Fibroblast of lung (primary cell): ENCODE data around the gene SPEM3. TPM values are rescaled to one million over a fixed set of nuclear protein-coding genes. Genes with fewer than 3 reads are reported as not detected.

Source experiments
- DNase-seq, 2 donors: peaks; one replicate each; pipeline versions ENCODE4 v3.0.0 to v3.0.0-alpha.2; 2010; ENCODE audit warnings: low read depth in 2 of 2
- H2AFZ ChIP-seq: 2 replicates; pipeline ENCODE4 v1.5.1; 2012; ENCODE audit warnings: low read length, control low read depth, inconsistent platforms
- H3K27ac ChIP-seq: 2 replicates; pipeline ENCODE4 v1.5.1; 2011; ENCODE audit warnings: low read length, control low read depth; ENCODE audit not compliant: insufficient read depth
- H3K27me3 ChIP-seq: 2 replicates; pipeline ENCODE4 v1.5.1; 2011; ENCODE audit warnings: mild to moderate bottlenecking, low read length; ENCODE audit not compliant: control insufficient read depth, insufficient read depth
- H3K36me3 ChIP-seq: 2 replicates; pipeline ENCODE4 v1.5.1; 2011; ENCODE audit warnings: low read length; ENCODE audit not compliant: control insufficient read depth, insufficient read depth
- H3K4me1 ChIP-seq: 2 replicates; pipeline ENCODE4 v1.5.1; 2011; ENCODE audit warnings: low read length; ENCODE audit not compliant: control insufficient read depth, insufficient read depth; ENCODE audit errors: extremely low read depth
- H3K4me2 ChIP-seq: 2 replicates; pipeline ENCODE4 v1.5.1; 2011; ENCODE audit warnings: low read length, control low read depth; ENCODE audit not compliant: insufficient read depth; ENCODE audit errors: extremely low read depth
- H3K4me3 ChIP-seq, 4 experiments: fragments of 200-600 bp in 1 of 4; sonication (generic) in 1 of 4; replicated peaks in 1 of 4; 2 replicates each; pipeline ENCODE4 v1.5.1; 2011 to 2016; ENCODE audit warnings: low read length in 4 of 4, low read depth in 3 of 4, mild to moderate bottlenecking in 3 of 4, control low read depth in 2 of 4, inconsistent platforms in 1 of 4, mixed read lengths in 1 of 4; ENCODE audit not compliant: insufficient read depth in 1 of 4; ENCODE audit errors: control extremely low read depth in 1 of 4
- H3K79me2 ChIP-seq: 2 replicates; pipeline ENCODE4 v1.5.1; 2012; ENCODE audit warnings: mild to moderate bottlenecking, low read length, inconsistent platforms; ENCODE audit not compliant: control insufficient read depth, insufficient read depth
- H3K9ac ChIP-seq: 2 replicates; pipeline ENCODE4 v1.5.1; 2011; ENCODE audit warnings: mild to moderate bottlenecking, low read length, control low read depth; ENCODE audit not compliant: insufficient read depth
- H3K9me3 ChIP-seq: 2 replicates; pipeline ENCODE4 v1.5.1; 2012; ENCODE audit warnings: low read depth, low read length; ENCODE audit not compliant: control insufficient read depth, insufficient read depth
- H4K20me1 ChIP-seq: 2 replicates; pipeline ENCODE4 v1.5.1; 2011; ENCODE audit warnings: low read length; ENCODE audit not compliant: control insufficient read depth, insufficient read depth; ENCODE audit errors: extremely low read depth
- EZH2 ChIP-seq: IDR thresholded peaks from 2 replicates; pipeline ENCODE4 v1.5.1; 2012; ENCODE audit warnings: low read length, control low read depth, mild to moderate bottlenecking; ENCODE audit errors: missing control alignments
- polyA plus RNA-seq, 2 donors: library from polyadenylated mRNA; depleted of rRNA in 1 of 2; stranded (reverse) in 1 of 2; unstranded in 1 of 2; fragments of >200 nt; gene quantifications; 2 replicates each; pipeline ENCODE4 v1.2.1, GENCODE V29; 2011 to 2012; ENCODE audit warnings: missing spikeins in 1 of 2
- total RNA-seq: library from RNA; depleted of rRNA; stranded (reverse); fragments of >200 nt; gene quantifications from 2 replicates; pipeline ENCODE4 v1.2.1, GENCODE V29; 2014
- TF ChIP-seq, protein P1 (sequence below), 2 donors: IDR thresholded peaks in 1 of 2; conservative IDR thresholded peaks in 1 of 2; 1 replicate in 1 of 2; 2 replicates in 1 of 2; pipeline ENCODE4 v1.5.1; 2011 to 2012; ENCODE audit warnings: low read length in 2 of 2, control low read depth in 1 of 2, inconsistent platforms in 1 of 2, low read depth in 1 of 2, mild to moderate bottlenecking in 1 of 2

SPEM3 gene
- total and polyA plus RNA-seq, 2 donors (not counting 1 experiment from before 2014, with no cell fraction given) = not detected

- no peaks in the 10 kb centered on the region for H3K79me2 ChIP-seq
- peaks cover 7% of the 10 kb centered on the region for H3K4me1 ChIP-seq
- no peak for DNase-seq
- no peaks in the 10 kb centered on the region for H4K20me1 ChIP-seq
- no peaks in the 10 kb centered on the region for H3K36me3 ChIP-seq
- no peak within 1 kb of the TSS for H3K27ac ChIP-seq
- no peak within 1 kb of the TSS for H2AFZ ChIP-seq
- H3K27me3 ChIP-seq = peaks cover 28% of the 10 kb centered on the region
- H3K4me2 ChIP-seq = peak within 1 kb of the TSS; percentile 59
- peak; percentile 82 for TF ChIP-seq EZH2
- TF ChIP-seq, protein P1, sequence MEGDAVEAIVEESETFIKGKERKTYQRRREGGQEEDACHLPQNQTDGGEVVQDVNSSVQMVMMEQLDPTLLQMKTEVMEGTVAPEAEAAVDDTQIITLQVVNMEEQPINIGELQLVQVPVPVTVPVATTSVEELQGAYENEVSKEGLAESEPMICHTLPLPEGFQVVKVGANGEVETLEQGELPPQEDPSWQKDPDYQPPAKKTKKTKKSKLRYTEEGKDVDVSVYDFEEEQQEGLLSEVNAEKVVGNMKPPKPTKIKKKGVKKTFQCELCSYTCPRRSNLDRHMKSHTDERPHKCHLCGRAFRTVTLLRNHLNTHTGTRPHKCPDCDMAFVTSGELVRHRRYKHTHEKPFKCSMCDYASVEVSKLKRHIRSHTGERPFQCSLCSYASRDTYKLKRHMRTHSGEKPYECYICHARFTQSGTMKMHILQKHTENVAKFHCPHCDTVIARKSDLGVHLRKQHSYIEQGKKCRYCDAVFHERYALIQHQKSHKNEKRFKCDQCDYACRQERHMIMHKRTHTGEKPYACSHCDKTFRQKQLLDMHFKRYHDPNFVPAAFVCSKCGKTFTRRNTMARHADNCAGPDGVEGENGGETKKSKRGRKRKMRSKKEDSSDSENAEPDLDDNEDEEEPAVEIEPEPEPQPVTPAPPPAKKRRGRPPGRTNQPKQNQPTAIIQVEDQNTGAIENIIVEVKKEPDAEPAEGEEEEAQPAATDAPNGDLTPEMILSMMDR (conservative IDR thresholded peaks at IDR 0.05 in 1 of 2, IDR thresholded peaks at IDR 0.05 in 1 of 2; ENCODE audit: low read depth in 1 of 2, low read length in 2 of 2) = no peak
- peak within 1 kb of the TSS in 1 of 4 experiments; percentile 46 for H3K4me3 ChIP-seq
- H3K9me3 ChIP-seq = no peaks in the 10 kb centered on the region
- H3K9ac ChIP-seq = no peak within 1 kb of the TSS
Measured at GRCh38 chr17:7380855-7381683, 47.6 kb upstream of the SPEM3 start, which contains the start of gene TNK1. Gene TNK1, plus strand, starts transcription at chr17:7381089. Its CDS starts 1,838 bp downstream, at chr17:7382927.

GRCh38 chr17:7382901-7383300, 45.8 kb upstream of the SPEM3 start:
- no peak overlapping the region for H3K27ac ChIP-seq
- no peak overlapping the region for H3K4me3 ChIP-seq
- DNase-seq = no peak
- H3K4me2 ChIP-seq = no peak overlapping the region
- H3K9ac ChIP-seq = no peak overlapping the region
- H4K20me1 ChIP-seq = no peaks in the 10 kb centered on the region
- no peaks in the 10 kb centered on the region for H3K36me3 ChIP-seq
- no peaks in the 10 kb centered on the region for H3K79me2 ChIP-seq
- peaks cover 28% of the 10 kb centered on the region for H3K27me3 ChIP-seq
- H3K4me1 ChIP-seq = peaks cover 7% of the 10 kb centered on the region
- no peak overlapping the region for H2AFZ ChIP-seq
- TF ChIP-seq, protein P1 (conservative IDR thresholded peaks at IDR 0.05 in 1 of 2, IDR thresholded peaks at IDR 0.05 in 1 of 2; ENCODE audit: low read depth in 1 of 2, low read length in 2 of 2) = no peak
- TF ChIP-seq EZH2 = no peak
- H3K9me3 ChIP-seq = no peaks in the 10 kb centered on the region

GRCh38 chr17:7383371-7383741, 45.3 kb upstream of the SPEM3 start:
- Histone ChIP-seq H3K4me1 (peaks cover 7% of the 10 kb centered on the region), H3K4me3 (peak overlapping the region in 1 of 4 experiments; percentile 48), H3K27me3 (peaks cover 28% of the 10 kb centered on the region), H3K9ac (no peak overlapping the region), H4K20me1 (no peaks in the 10 kb centered on the region), H3K36me3 (no peaks in the 10 kb centered on the region), H3K4me2 (peak overlapping the region; percentile 75), H3K9me3 (no peaks in the 10 kb centered on the region), H3K27ac (no peak overlapping the region), H2AFZ (no peak overlapping the region), H3K79me2 (no peaks in the 10 kb centered on the region)
- no peak for TF ChIP-seq EZH2
- TF ChIP-seq, protein P1 (conservative IDR thresholded peaks at IDR 0.05 in 1 of 2, IDR thresholded peaks at IDR 0.05 in 1 of 2; ENCODE audit: low read depth in 1 of 2, low read length in 2 of 2) = no peak
- DNase-seq = no peak
